H9 (cell line): ENCODE data around the gene FMN1. TPM values are rescaled to one million over a fixed set of nuclear protein-coding genes. Genes with fewer than 3 reads are reported as not detected.

Experiments
- DNase-seq: peaks from one replicate; pipeline ENCODE4 v3.0.0-alpha.2; 2017
- H2AFZ ChIP-seq: one replicate; pipeline ENCODE4 v1.6.1; 2013; ENCODE audit warnings: mild to moderate bottlenecking, low read length, control low read depth, moderate library complexity
- H2AK5ac ChIP-seq: 2 replicates; pipeline ENCODE4 v1.6.1; 2013; ENCODE audit warnings: low read length, control low read depth, mixed read lengths; ENCODE audit not compliant: insufficient read length
- H2BK120ac ChIP-seq: one replicate; pipeline ENCODE4 v1.6.1; 2013; ENCODE audit warnings: low read depth, mild to moderate bottlenecking, low read length, control low read depth, inconsistent platforms; ENCODE audit not compliant: poor library complexity, severe bottlenecking
- H2BK12ac ChIP-seq: 2 replicates; pipeline ENCODE4 v1.6.1; 2013; ENCODE audit warnings: low read length, control low read depth, mixed read lengths, low read depth; ENCODE audit not compliant: insufficient read length
- H2BK15ac ChIP-seq: 2 replicates; pipeline ENCODE4 v1.6.1; 2013; ENCODE audit warnings: low read depth, low read length, control low read depth
- H2BK20ac ChIP-seq: one replicate; pipeline ENCODE4 v1.6.1; 2013; ENCODE audit warnings: low read depth, mild to moderate bottlenecking, low read length, control low read depth, inconsistent platforms; ENCODE audit not compliant: poor library complexity, severe bottlenecking
- H2BK5ac ChIP-seq: 2 replicates; pipeline ENCODE4 v1.6.1; 2013; ENCODE audit warnings: low read length, control low read depth, mixed read lengths; ENCODE audit not compliant: insufficient read length
- H3K14ac ChIP-seq: 2 replicates; pipeline ENCODE4 v1.6.1; 2013; ENCODE audit warnings: low read length, control low read depth; ENCODE audit not compliant: insufficient read depth
- H3K18ac ChIP-seq: 2 replicates; pipeline ENCODE4 v1.6.1; 2013; ENCODE audit warnings: low read depth, mild to moderate bottlenecking, mixed read lengths, low read length, control low read depth; ENCODE audit not compliant: insufficient read length
- H3K23ac ChIP-seq: 2 replicates; pipeline ENCODE4 v1.6.1; 2013; ENCODE audit warnings: low read length, control low read depth, mixed read lengths, low read depth; ENCODE audit not compliant: insufficient read length
- H3K23me2 ChIP-seq: 2 replicates; pipeline ENCODE4 v1.6.1; 2013; ENCODE audit warnings: low read depth, mild to moderate bottlenecking, mixed read lengths, low read length, control low read depth; ENCODE audit not compliant: insufficient read length, poor library complexity, severe bottlenecking
- H3K27ac ChIP-seq: 2 replicates; pipeline ENCODE4 v1.5.1; 2013; ENCODE audit warnings: low read length, control low read depth, mixed read lengths, low read depth; ENCODE audit not compliant: insufficient read length
- H3K27me3 ChIP-seq: 2 replicates; pipeline ENCODE4 v1.6.1; 2013; ENCODE audit warnings: low read length, control low read depth, inconsistent platforms; ENCODE audit not compliant: insufficient read depth
- H3K4ac ChIP-seq: 2 replicates; pipeline ENCODE4 v1.6.1; 2013; ENCODE audit warnings: low read depth, mild to moderate bottlenecking, control low read depth, inconsistent platforms, low read length, moderate library complexity
- H3K4me1 ChIP-seq: 2 replicates; pipeline ENCODE4 v1.6.1; 2013; ENCODE audit warnings: low read length, control low read depth, inconsistent platforms; ENCODE audit not compliant: insufficient read depth
- H3K4me2 ChIP-seq: 2 replicates; pipeline ENCODE4 v1.6.1; 2013; ENCODE audit warnings: low read length, control low read depth, mixed read lengths; ENCODE audit not compliant: insufficient read length, insufficient read depth
- H3K56ac ChIP-seq: 2 replicates; pipeline ENCODE4 v1.6.1; 2013; ENCODE audit warnings: low read depth, mild to moderate bottlenecking, mixed read lengths, low read length, control low read depth; ENCODE audit not compliant: insufficient read length
- H3K79me1 ChIP-seq: 2 replicates; pipeline ENCODE4 v1.6.1; 2013; ENCODE audit warnings: low read depth, mild to moderate bottlenecking, moderate library complexity, low read length, control low read depth, inconsistent platforms; ENCODE audit not compliant: insufficient read depth, poor library complexity, severe bottlenecking
- H3K79me2 ChIP-seq: 2 replicates; pipeline ENCODE4 v1.6.1; 2013; ENCODE audit warnings: low read length, control low read depth, inconsistent platforms; ENCODE audit not compliant: insufficient read depth
- H3K9ac ChIP-seq: 2 replicates; pipeline ENCODE4 v1.6.1; 2013; ENCODE audit warnings: low read length, control low read depth, mixed read lengths; ENCODE audit not compliant: insufficient read length; ENCODE audit errors: extremely low read depth
- H3K9me3 ChIP-seq: one replicate; pipeline ENCODE4 v1.6.1; 2013; ENCODE audit warnings: low read depth, low read length, inconsistent platforms; ENCODE audit not compliant: control insufficient read depth
- H3T11ph ChIP-seq: one replicate; pipeline ENCODE4 v1.6.1; 2013; ENCODE audit warnings: mild to moderate bottlenecking, low read length, control low read depth, inconsistent platforms
- H4K20me1 ChIP-seq: one replicate; pipeline ENCODE4 v1.6.1; 2013; ENCODE audit not compliant: control insufficient read depth, insufficient read length, insufficient read depth
- H4K5ac ChIP-seq: 2 replicates; pipeline ENCODE4 v1.6.1; 2013; ENCODE audit warnings: low read depth, mild to moderate bottlenecking, mixed read lengths, low read length, control low read depth; ENCODE audit not compliant: insufficient read length
- H4K8ac ChIP-seq: replicated peaks from 2 replicates; pipeline ENCODE4 v1.6.1; 2013; ENCODE audit warnings: low read length, control low read depth, mixed read lengths, low read depth; ENCODE audit not compliant: insufficient read length
- H4K91ac ChIP-seq: 2 replicates; pipeline ENCODE4 v1.6.1; 2013; ENCODE audit warnings: low read depth, mild to moderate bottlenecking, moderate library complexity, mixed read lengths, low read length, control low read depth; ENCODE audit not compliant: insufficient read length
- H3K27ac Mint-ChIP-seq, 3 experiments: 2 replicates in 2 of 3; 3 replicates in 1 of 3; pipeline ENCODE4 v1.8.0; 2020 to 2021; ENCODE audit warnings: mixed read lengths in 3 of 3, mild to moderate bottlenecking in 1 of 3, moderate library complexity in 1 of 3
- H3K27me3 Mint-ChIP-seq: 2 replicates; pipeline ENCODE4 v1.8.0; 2021; ENCODE audit warnings: low read depth, mild to moderate bottlenecking, moderate library complexity, mixed read lengths
- H3K36me3 Mint-ChIP-seq, 3 experiments: 2 replicates in 2 of 3; 3 replicates in 1 of 3; pipeline ENCODE4 v1.8.0; 2020 to 2021; ENCODE audit warnings: low read depth in 3 of 3, mixed read lengths in 3 of 3; ENCODE audit not compliant: insufficient read depth in 1 of 3
- H3K4me1 Mint-ChIP-seq, 2 experiments: 2 replicates each; pipeline ENCODE4 v1.8.0; 2020; ENCODE audit warnings: mixed read lengths in 2 of 2
- H3K4me3 Mint-ChIP-seq, 2 experiments: 2 replicates in 1 of 2; 3 replicates in 1 of 2; pipeline ENCODE4 v1.8.0; 2020 to 2021; ENCODE audit warnings: mild to moderate bottlenecking in 2 of 2, mixed read lengths in 2 of 2, moderate library complexity in 1 of 2
- H3K9me3 Mint-ChIP-seq, 2 experiments: 2 replicates in 1 of 2; 3 replicates in 1 of 2; pipeline ENCODE4 v1.8.0; 2020; ENCODE audit warnings: mild to moderate bottlenecking in 2 of 2, mixed read lengths in 2 of 2, moderate library complexity in 1 of 2
- WGBS: extraction: QIAGEN DNeasy Blood & Tissue Kit; methylation state at CpG from one replicate; pipeline ENCODE4 v1.1.7; 2013; ENCODE audit warnings: missing lambda C conversion rate, low lambda C conversion rate, mixed read lengths; ENCODE audit not compliant: insufficient read length; ENCODE audit errors: extremely low coverage; 5-methylcytosine and 5-hydroxymethylcytosine counted together
- total RNA-seq: library from RNA; stranded (reverse); gene quantifications from 2 replicates; pipeline ENCODE4 v1.2.1, GENCODE V29; 2021
- TF ChIP-seq, protein P1 (sequence below): fragments of 200-600 bp; sonication (generic); conservative IDR thresholded peaks from 3 replicates; pipeline ENCODE4 v1.8.0; 2021; ENCODE audit warnings: antibody characterized with exemption, mild to moderate bottlenecking

FMN1 gene
- total RNA-seq, 1 experiment from 2014 or later = 1.9 TPM

- H3K4me1 Mint-ChIP-seq = no peaks in the 10 kb centered on the region
- Histone ChIP-seq H3K79me2 (no peaks in the 10 kb centered on the region), H3K14ac (no peak overlapping the region), H3K4ac (no peak overlapping the region), H2BK120ac (no peak overlapping the region), H3K27ac (no peak overlapping the region), H2BK15ac (no peak overlapping the region), H4K91ac (no peak overlapping the region), H4K20me1 (no peaks in the 10 kb centered on the region), H3K27me3 (no peaks in the 10 kb centered on the region), H4K8ac (no peak overlapping the region), H3K56ac (no peak overlapping the region), H3K23ac (no peak overlapping the region), H3K9ac (no peak overlapping the region), H3K9me3 (no peaks in the 10 kb centered on the region), H3T11ph (no peak overlapping the region), H4K5ac (no peak overlapping the region), H2BK20ac (no peak overlapping the region), H3K23me2 (no peaks in the 10 kb centered on the region), H3K4me1 (no peaks in the 10 kb centered on the region), H3K4me2 (no peak overlapping the region), H2BK12ac (no peak overlapping the region), H2AFZ (no peak overlapping the region), H3K79me1 (no peaks in the 10 kb centered on the region), H3K18ac (no peak overlapping the region), H2BK5ac (no peak overlapping the region), H2AK5ac (no peak overlapping the region)
- peaks cover 0 to 9% (median 2%) of the 10 kb centered on the region in 3 experiments; a peak in 2 of 7 replicates for H3K36me3 Mint-ChIP-seq
- no peak for DNase-seq
- peaks cover 6 to 10% of the 10 kb centered on the region in 2 experiments; a peak in 3 of 5 replicates for H3K9me3 Mint-ChIP-seq
- no peaks in the 10 kb centered on the region for H3K27me3 Mint-ChIP-seq
- TF ChIP-seq, protein P1, sequence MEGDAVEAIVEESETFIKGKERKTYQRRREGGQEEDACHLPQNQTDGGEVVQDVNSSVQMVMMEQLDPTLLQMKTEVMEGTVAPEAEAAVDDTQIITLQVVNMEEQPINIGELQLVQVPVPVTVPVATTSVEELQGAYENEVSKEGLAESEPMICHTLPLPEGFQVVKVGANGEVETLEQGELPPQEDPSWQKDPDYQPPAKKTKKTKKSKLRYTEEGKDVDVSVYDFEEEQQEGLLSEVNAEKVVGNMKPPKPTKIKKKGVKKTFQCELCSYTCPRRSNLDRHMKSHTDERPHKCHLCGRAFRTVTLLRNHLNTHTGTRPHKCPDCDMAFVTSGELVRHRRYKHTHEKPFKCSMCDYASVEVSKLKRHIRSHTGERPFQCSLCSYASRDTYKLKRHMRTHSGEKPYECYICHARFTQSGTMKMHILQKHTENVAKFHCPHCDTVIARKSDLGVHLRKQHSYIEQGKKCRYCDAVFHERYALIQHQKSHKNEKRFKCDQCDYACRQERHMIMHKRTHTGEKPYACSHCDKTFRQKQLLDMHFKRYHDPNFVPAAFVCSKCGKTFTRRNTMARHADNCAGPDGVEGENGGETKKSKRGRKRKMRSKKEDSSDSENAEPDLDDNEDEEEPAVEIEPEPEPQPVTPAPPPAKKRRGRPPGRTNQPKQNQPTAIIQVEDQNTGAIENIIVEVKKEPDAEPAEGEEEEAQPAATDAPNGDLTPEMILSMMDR = no peak
- H3K27ac Mint-ChIP-seq = no peak overlapping the region; a peak in 1 of 7 replicates
- H3K4me3 Mint-ChIP-seq = no peak overlapping the region
- WGBS = no CpG with 5 or more reads among the region's 3 CpGs
These were observed 265.6 kb downstream of the FMN1 start for GRCh38 chr15:32928876-32929275.
